Activated CD4-positive, alpha-beta T cell treated with anti-CD3 and anti-CD28 coated beads, Interleukin-2, amount 10 ng/mL, durations not matched to agents 24 days and 14 days (primary cell): ENCODE measurements around the gene LMOD2. TPM values are rescaled to one million over a fixed set of nuclear protein-coding genes. Genes with fewer than 3 reads are reported as not detected.

Experiments
- DNase-seq: peaks from one replicate; pipeline ENCODE4 v3.0.0; 2022
- H3K27ac Mint-ChIP-seq: one replicate; pipeline ENCODE4 v1.8.0; 2022; ENCODE audit warnings: mild to moderate bottlenecking, mixed read lengths
- H3K27me3 Mint-ChIP-seq: one replicate; pipeline ENCODE4 v1.8.0; 2022; ENCODE audit warnings: mixed read lengths
- H3K36me3 Mint-ChIP-seq: one replicate; pipeline ENCODE4 v1.8.0; 2022; ENCODE audit warnings: low read depth, mild to moderate bottlenecking, mixed read lengths
- H3K4me1 Mint-ChIP-seq: one replicate; pipeline ENCODE4 v1.8.0; 2021; ENCODE audit warnings: mixed read lengths
- H3K4me3 Mint-ChIP-seq: one replicate; pipeline ENCODE4 v1.8.0; 2022; ENCODE audit warnings: mild to moderate bottlenecking, moderate library complexity, mixed read lengths
- H3K9me3 Mint-ChIP-seq: one replicate; pipeline ENCODE4 v1.8.0; 2021; ENCODE audit warnings: mixed read lengths
- intact Hi-C: fragments of 100-400 bp; cut with micrococcal nuclease; formaldehyde crosslinking; loops from one replicate; pipeline ENCODE4 v1.15.1; 2023
- total RNA-seq: library from RNA; stranded (reverse); gene quantifications from 2 replicates; pipeline ENCODE4 v1.2.3, GENCODE V29; 2022

The LMOD2 gene
- total RNA-seq, 1 donor from 2014 or later, result not detected

GRCh38 chr7:123650595-123650994, 5.1 kb upstream of the LMOD2 start:
- Mint-ChIP-seq H3K36me3 (no peaks in the 10 kb centered on the region), H3K9me3 (no peaks in the 10 kb centered on the region), H3K4me1 (no peaks in the 10 kb centered on the region), H3K27me3 (peaks cover 7% of the 10 kb centered on the region), H3K4me3 (no peak overlapping the region), H3K27ac (no peak overlapping the region)
- intact Hi-C loops, result no loop called here
- DNase-seq, result no peak

- Mint-ChIP-seq H3K36me3 (no peaks in the 10 kb centered on the region), H3K4me3 (no peak overlapping the region), H3K27me3 (peaks cover 3% of the 10 kb centered on the region), H3K9me3 (no peaks in the 10 kb centered on the region), H3K4me1 (no peaks in the 10 kb centered on the region), H3K27ac (no peak overlapping the region)
- no peak for DNase-seq
- intact Hi-C loops, result no loop called here
These were observed 3.3 kb upstream of the LMOD2 start for GRCh38 chr7:123652406-123652805.

- Mint-ChIP-seq H3K36me3 (no peaks in the 10 kb centered on the region), H3K4me3 (no peak overlapping the region), H3K27ac (no peak overlapping the region), H3K27me3 (peaks cover 3% of the 10 kb centered on the region), H3K4me1 (no peaks in the 10 kb centered on the region), H3K9me3 (no peaks in the 10 kb centered on the region)
- DNase-seq, result no peak
- intact Hi-C loops, result no loop called here
These were observed 2.5 kb upstream of the LMOD2 start for GRCh38 chr7:123653162-123653561.

- no peaks in the 10 kb centered on the region for H3K4me1 Mint-ChIP-seq
- peaks cover 13% of the 10 kb centered on the region for H3K27me3 Mint-ChIP-seq
- DNase-seq, result no peak
- no peak overlapping the region for H3K4me3 Mint-ChIP-seq
- intact Hi-C loops, result no loop called here
- H3K36me3 Mint-ChIP-seq, result no peaks in the 10 kb centered on the region
- H3K9me3 Mint-ChIP-seq, result no peaks in the 10 kb centered on the region
- no peak overlapping the region for H3K27ac Mint-ChIP-seq
These were observed 1.1 kb downstream of the LMOD2 start for GRCh38 chr7:123656544-123657303.

DNA sequence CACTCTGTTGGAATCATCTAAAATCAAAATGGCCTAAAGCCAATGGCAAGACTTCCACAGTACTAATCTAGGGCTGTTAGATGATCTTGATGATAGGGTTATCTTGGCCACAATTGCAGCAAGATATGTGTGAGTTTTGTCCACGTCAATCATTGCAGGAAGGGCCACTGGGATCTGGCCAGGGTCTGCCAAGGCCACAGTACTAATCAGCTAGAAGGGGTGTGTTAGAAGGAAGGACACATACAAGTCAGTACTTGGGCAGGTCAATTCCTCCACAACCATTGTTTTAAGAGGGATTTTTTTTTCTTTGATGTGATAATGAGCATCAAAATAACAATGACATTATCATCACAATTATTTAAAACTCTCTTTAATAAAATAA, 1.6 kb downstream of the LMOD2 start:
- no peak for DNase-seq
- Mint-ChIP-seq H3K27me3 (peaks cover 13% of the 10 kb centered on the region), H3K4me1 (no peaks in the 10 kb centered on the region), H3K36me3 (no peaks in the 10 kb centered on the region), H3K27ac (no peak overlapping the region), H3K9me3 (no peaks in the 10 kb centered on the region), H3K4me3 (no peak overlapping the region)
- intact Hi-C loops, result no loop called here

DNA sequence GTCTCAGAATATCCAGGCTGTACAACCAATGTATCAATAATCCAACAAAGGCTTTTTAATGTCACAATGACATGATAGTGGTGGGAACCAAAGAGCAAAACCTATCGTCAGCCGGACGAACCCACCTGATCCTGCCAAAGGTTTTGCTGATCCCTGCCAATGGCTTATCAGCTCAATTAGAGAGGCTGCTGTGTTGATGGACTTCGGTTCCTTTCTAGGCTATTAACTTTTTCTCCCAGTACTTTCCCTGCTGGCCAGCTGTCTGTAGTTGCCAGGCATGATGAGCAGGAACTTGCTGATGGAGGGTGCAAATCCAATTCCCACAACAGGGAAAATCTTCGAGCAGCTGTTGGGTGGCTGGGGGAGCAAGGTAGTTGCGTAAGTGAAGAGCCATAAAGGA, 2.4 kb downstream of the LMOD2 start:
- no peak overlapping the region for H3K4me3 Mint-ChIP-seq
- no peak overlapping the region for H3K27ac Mint-ChIP-seq
- intact Hi-C loops, result no loop called here
- no peaks in the 10 kb centered on the region for H3K9me3 Mint-ChIP-seq
- DNase-seq, result no peak
- peaks cover 16% of the 10 kb centered on the region for H3K27me3 Mint-ChIP-seq
- H3K36me3 Mint-ChIP-seq, result no peaks in the 10 kb centered on the region
- no peaks in the 10 kb centered on the region for H3K4me1 Mint-ChIP-seq

GRCh38 chr7:123660514-123661354, 5.1 kb downstream of the LMOD2 start:
- Mint-ChIP-seq H3K4me1 (no peaks in the 10 kb centered on the region), H3K9me3 (no peaks in the 10 kb centered on the region), H3K4me3 (no peak overlapping the region), H3K27ac (no peak overlapping the region), H3K27me3 (peaks cover 19% of the 10 kb centered on the region), H3K36me3 (no peaks in the 10 kb centered on the region)
- intact Hi-C loops, result no loop called here
- no peak for DNase-seq

DNA sequence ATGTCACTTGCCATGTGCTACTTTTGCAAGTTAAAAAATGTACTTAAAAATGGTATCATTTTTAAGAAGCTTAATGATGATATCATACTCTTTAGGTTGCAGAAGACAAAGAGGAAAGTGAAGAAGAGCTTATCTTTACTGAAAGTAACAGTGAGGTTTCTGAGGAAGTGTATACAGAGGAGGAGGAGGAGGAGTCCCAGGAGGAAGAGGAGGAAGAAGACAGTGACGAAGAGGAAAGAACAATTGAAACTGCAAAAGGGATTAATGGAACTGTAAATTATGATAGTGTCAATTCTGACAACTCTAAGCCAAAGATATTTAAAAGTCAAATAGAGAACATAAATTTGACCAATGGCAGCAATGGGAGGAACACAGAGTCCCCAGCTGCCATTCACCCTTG, 6.1 kb downstream of the LMOD2 start:
- intact Hi-C loops, result no loop called here

DNA sequence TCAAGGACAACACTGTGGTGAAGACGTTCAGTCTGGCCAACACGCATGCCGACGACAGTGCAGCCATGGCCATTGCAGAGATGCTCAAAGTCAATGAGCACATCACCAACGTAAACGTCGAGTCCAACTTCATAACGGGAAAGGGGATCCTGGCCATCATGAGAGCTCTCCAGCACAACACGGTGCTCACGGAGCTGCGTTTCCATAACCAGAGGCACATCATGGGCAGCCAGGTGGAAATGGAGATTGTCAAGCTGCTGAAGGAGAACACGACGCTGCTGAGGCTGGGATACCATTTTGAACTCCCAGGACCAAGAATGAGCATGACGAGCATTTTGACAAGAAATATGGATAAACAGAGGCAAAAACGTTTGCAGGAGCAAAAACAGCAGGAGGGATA, 6.6 kb downstream of the LMOD2 start:
- H3K9me3 Mint-ChIP-seq, result no peaks in the 10 kb centered on the region
- no peaks in the 10 kb centered on the region for H3K4me1 Mint-ChIP-seq
- no peak for DNase-seq
- no peak overlapping the region for H3K4me3 Mint-ChIP-seq
- no peak overlapping the region for H3K27ac Mint-ChIP-seq
- intact Hi-C loops, result no loop called here
- peaks cover 19% of the 10 kb centered on the region for H3K27me3 Mint-ChIP-seq
- no peaks in the 10 kb centered on the region for H3K36me3 Mint-ChIP-seq

More for the DNA sequence above, 6.1 kb downstream of the LMOD2 start:
- Mint-ChIP-seq H3K4me3 (no peak overlapping the region), H3K9me3 (no peaks in the 10 kb centered on the region), H3K27me3 (peaks cover 19% of the 10 kb centered on the region), H3K4me1 (no peaks in the 10 kb centered on the region), H3K36me3 (no peaks in the 10 kb centered on the region), H3K27ac (no peak overlapping the region)
- no peak for DNase-seq

DNA sequence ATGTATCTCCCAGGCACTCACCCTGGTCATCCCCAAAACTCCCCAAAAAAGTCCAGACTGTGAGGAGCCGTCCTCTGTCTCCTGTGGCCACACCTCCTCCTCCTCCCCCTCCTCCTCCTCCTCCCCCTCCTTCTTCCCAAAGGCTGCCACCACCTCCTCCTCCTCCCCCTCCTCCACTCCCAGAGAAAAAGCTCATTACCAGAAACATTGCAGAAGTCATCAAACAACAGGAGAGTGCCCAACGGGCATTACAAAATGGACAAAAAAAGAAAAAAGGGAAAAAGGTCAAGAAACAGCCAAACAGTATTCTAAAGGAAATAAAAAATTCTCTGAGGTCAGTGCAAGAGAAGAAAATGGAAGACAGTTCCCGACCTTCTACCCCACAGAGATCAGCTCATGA, 7.1 kb downstream of the LMOD2 start:
- DNase-seq, result no peak
- Mint-ChIP-seq H3K36me3 (no peaks in the 10 kb centered on the region), H3K27ac (no peak overlapping the region), H3K9me3 (no peaks in the 10 kb centered on the region), H3K4me3 (no peak overlapping the region), H3K27me3 (peaks cover 19% of the 10 kb centered on the region), H3K4me1 (no peaks in the 10 kb centered on the region)
- intact Hi-C loops, result no loop called here

DNA sequence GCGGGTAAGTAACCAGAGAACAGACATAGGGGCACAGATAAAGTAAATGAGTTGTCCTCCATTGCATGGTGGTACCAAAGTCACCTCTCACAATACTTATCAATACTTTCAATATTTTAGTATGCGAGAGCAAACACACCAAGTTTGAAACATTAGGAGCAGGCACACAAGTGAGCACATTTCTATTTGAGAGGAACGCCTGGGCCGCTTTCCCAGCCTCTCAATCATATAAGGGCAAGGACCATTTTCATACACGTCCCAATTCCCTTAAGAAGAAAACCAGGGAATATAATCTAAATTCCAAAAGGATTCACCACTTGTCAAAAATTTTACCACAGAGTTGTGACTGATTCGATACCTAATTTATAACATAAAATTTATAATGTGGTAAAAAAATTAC, 7.5 kb downstream of the LMOD2 start:
- Mint-ChIP-seq H3K4me3 (no peak overlapping the region), H3K4me1 (no peaks in the 10 kb centered on the region), H3K27me3 (peaks cover 19% of the 10 kb centered on the region), H3K27ac (no peak overlapping the region), H3K9me3 (no peaks in the 10 kb centered on the region), H3K36me3 (no peaks in the 10 kb centered on the region)
- DNase-seq, result no peak
- intact Hi-C loops, result no loop called here

- no peak for DNase-seq
- H3K4me3 Mint-ChIP-seq, result no peak overlapping the region
- H3K27me3 Mint-ChIP-seq, result peaks cover 11% of the 10 kb centered on the region
- no peaks in the 10 kb centered on the region for H3K36me3 Mint-ChIP-seq
- H3K27ac Mint-ChIP-seq, result no peak overlapping the region
- no peaks in the 10 kb centered on the region for H3K9me3 Mint-ChIP-seq
- H3K4me1 Mint-ChIP-seq, result no peaks in the 10 kb centered on the region
- intact Hi-C loops, result no loop called here
These were observed 9.5 kb downstream of the LMOD2 start for GRCh38 chr7:123665157-123665556.

DNA sequence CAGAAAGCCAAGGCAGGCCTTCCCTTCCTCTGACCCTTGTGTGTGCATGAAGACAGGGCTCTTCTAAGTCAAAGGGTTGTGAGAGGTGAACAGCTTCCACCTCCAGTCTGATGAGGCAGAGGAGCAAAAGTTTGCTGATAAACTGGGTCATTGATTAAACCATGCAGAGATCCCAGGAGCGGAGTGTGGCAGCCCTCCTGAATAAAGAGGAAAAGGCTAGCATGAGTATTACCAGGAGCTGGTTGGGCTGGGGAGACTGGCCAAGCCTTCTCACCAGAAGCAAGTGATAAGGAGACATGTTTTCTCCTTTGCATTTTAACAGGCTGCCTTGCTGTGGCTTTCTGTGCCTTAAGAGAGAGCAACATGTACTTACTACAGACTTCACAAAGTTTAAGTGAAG, 10.2 kb downstream of the LMOD2 start:
- DNase-seq, result no peak
- Mint-ChIP-seq H3K27ac (no peak overlapping the region), H3K4me3 (no peak overlapping the region), H3K9me3 (no peaks in the 10 kb centered on the region), H3K36me3 (no peaks in the 10 kb centered on the region), H3K27me3 (peaks cover 11% of the 10 kb centered on the region), H3K4me1 (no peaks in the 10 kb centered on the region)
- intact Hi-C loops, result no loop called here

DNA sequence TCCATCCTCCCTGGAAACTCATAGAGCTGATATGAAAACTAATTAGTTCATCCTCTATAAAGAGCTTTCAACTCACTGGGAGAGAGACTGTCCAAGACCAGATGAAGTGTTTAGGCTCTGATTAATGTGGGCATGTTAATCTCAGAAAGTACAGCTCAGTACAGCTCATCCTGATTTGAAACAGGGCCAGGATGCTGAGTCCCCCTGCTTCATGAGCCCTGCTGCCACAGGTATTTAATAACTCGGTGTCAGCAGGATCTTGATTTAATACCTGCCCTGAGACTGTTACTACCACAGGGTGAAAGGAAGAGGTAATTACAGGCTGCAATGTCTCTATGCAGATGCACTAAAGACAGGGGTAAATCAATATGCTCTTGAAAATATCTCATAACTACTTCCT, 10.8 kb downstream of the LMOD2 start:
- DNase-seq, result no peak
- intact Hi-C loops, result no loop called here
- no peaks in the 10 kb centered on the region for H3K36me3 Mint-ChIP-seq
- no peaks in the 10 kb centered on the region for H3K9me3 Mint-ChIP-seq
- no peak overlapping the region for H3K27ac Mint-ChIP-seq
- H3K4me3 Mint-ChIP-seq, result no peak overlapping the region
- peaks cover 8% of the 10 kb centered on the region for H3K27me3 Mint-ChIP-seq
- H3K4me1 Mint-ChIP-seq, result no peaks in the 10 kb centered on the region
